Measurements from ENCODE around the gene PCDHGB2. TPM values are rescaled to one million over a fixed set of nuclear protein-coding genes. Genes with fewer than 3 reads are reported as not detected.
"Not testable (repeated sequence)": the region's sequence is repeated elsewhere in the genome, so short reads cannot be mapped to it uniquely, and the experiment has no call there.

The PCDHGB2 gene
- total RNA-seq = 0.86 to 1.3 TPM (median 1.2 TPM) in 3 replicates

DNA sequence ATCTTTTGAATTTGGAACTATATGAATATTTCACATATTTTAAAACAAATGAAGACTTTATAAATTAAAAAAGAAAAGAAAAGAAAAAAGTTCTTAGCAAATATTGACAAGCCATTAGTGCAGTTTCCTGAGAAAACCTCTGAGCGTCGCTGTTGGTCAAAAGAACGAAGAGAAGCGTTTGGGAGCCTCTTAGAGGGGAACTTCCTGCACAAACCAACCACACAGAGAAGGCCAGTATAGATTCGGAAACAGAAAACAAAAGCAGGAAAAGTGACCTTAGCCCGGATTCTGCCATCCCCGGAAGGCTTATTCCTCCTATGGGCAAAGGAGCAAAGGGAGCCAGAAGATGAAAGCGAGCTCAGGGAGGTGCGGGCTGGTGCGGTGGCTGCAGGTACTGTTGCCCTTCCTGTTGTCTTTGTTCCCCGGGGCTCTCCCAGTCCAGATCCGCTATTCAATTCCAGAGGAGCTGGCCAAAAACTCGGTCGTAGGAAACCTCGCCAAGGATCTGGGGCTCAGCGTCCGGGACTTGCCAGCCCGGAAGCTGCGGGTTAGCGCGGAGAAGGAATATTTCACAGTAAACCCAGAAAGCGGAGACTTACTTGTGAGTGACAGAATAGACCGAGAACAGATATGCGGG lies at the start of gene PCDHGB2:
TSS of gene PCDHGB2 (plus strand) at position 205 of the 637 bp plus-strand sequence. CDS start at position 347, 142 bp downstream.
- Mint-ChIP-seq H3K27me3 (ENCODE audit: low read depth) (no peaks in the 10 kb centered on the region), H3K4me3 (no peak within 1 kb of the TSS), H3K9me3 (peaks cover 60% of the 10 kb centered on the region), H3K4me1 (no peaks in the 10 kb centered on the region), H3K36me3 (peaks cover 17% of the 10 kb centered on the region), H3K27ac (no peak within 1 kb of the TSS)
- no peak for DNase-seq (ENCODE audit: low spot score in 2 of 2, unreplicated experiment in 2 of 2)
- TF ChIP-seq, protein P1, sequence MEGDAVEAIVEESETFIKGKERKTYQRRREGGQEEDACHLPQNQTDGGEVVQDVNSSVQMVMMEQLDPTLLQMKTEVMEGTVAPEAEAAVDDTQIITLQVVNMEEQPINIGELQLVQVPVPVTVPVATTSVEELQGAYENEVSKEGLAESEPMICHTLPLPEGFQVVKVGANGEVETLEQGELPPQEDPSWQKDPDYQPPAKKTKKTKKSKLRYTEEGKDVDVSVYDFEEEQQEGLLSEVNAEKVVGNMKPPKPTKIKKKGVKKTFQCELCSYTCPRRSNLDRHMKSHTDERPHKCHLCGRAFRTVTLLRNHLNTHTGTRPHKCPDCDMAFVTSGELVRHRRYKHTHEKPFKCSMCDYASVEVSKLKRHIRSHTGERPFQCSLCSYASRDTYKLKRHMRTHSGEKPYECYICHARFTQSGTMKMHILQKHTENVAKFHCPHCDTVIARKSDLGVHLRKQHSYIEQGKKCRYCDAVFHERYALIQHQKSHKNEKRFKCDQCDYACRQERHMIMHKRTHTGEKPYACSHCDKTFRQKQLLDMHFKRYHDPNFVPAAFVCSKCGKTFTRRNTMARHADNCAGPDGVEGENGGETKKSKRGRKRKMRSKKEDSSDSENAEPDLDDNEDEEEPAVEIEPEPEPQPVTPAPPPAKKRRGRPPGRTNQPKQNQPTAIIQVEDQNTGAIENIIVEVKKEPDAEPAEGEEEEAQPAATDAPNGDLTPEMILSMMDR (IDR thresholded peaks at IDR 0.05; ENCODE audit: unreplicated experiment) = no peak

DNA sequence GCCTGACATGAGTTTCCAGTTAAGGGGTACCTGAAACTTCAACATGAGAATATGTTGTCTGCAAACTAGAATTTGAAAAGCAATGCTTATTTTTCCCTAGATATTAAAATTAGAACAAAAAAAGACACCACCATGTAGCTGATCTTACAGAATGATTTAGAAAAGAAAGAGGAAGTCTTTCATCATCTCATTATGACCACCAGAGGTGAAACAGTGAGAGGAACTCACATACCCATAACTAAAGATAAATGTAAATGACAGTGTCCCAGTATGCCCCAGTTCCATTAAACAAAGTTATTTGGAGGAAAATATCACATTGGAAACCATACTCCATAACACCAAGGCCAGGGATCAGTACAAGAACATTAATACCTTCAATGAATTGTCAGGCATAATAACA lies 46.1 kb upstream of the PCDHGB2 start:
- Mint-ChIP-seq H3K27me3 (ENCODE audit: low read depth) (no peaks in the 10 kb centered on the region), H3K9me3 (peaks cover 65% of the 10 kb centered on the region), H3K4me3 (no peak overlapping the region), H3K36me3 (peaks cover 86% of the 10 kb centered on the region), H3K4me1 (peaks cover 1% of the 10 kb centered on the region), H3K27ac (no peak overlapping the region)
- DNase-seq (ENCODE audit: low spot score in 2 of 2, unreplicated experiment in 2 of 2) = no peak
- TF ChIP-seq, protein P1 (IDR thresholded peaks at IDR 0.05; ENCODE audit: unreplicated experiment) = no peak

DNA sequence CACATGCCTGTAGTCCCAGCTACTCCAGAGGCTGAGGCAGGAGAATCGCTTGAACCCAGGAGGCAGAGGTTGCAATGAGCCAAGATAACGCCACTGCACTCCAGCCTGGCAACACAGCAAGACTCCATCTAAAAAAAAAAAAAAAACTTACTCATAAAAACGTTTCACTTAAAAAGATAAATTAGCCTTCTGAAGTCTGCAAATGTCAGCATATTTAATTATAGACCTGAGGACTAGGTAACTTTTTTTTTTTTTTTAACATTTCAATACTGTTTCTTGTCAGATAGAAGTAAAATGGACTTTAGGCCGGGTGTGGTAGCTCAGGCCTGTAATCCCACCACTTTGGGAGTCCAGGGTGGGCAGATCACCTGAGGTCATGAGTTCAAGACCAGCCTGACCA lies 42.8 kb upstream of the PCDHGB2 start:
- H3K4me3 Mint-ChIP-seq; H3K27me3 Mint-ChIP-seq (ENCODE audit: low read depth); H3K27ac Mint-ChIP-seq; DNase-seq (ENCODE audit: low spot score in 2 of 2, unreplicated experiment in 2 of 2); H3K4me1 Mint-ChIP-seq: not testable (repeated sequence)
- Mint-ChIP-seq H3K9me3 (peaks cover 68% of the 10 kb centered on the region), H3K36me3 (peaks cover 74% of the 10 kb centered on the region)

DNA sequence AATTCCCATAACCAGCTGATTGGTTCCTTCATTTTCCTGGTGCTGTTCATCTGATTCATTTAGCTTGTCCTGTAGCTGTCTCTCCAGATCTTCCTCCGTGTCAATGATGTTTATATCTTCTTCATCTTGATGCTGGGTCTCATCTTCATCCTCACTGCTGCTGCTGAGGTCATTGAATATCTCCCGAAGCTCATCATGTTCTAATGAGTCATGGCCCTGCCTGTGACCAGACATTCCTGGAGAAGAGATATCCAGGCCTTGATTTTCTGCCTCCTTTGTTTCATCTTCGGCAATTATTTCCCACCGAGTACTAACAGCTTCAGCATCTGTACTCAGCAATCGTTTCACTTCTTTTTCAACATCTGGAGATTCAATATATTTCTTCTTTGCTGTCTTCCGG lies 40.6 kb upstream of the PCDHGB2 start:
- Mint-ChIP-seq H3K27ac (peak overlapping the region; percentile 100), H3K9me3 (peaks cover 60% of the 10 kb centered on the region), H3K36me3 (peaks cover 58% of the 10 kb centered on the region), H3K4me3 (peak overlapping the region; percentile 99), H3K27me3 (ENCODE audit: low read depth) (no peaks in the 10 kb centered on the region), H3K4me1 (peaks cover 6% of the 10 kb centered on the region)
- no peak for DNase-seq (ENCODE audit: low spot score in 2 of 2, unreplicated experiment in 2 of 2)
- TF ChIP-seq, protein P1 (IDR thresholded peaks at IDR 0.05; ENCODE audit: unreplicated experiment) = no peak

DNA sequence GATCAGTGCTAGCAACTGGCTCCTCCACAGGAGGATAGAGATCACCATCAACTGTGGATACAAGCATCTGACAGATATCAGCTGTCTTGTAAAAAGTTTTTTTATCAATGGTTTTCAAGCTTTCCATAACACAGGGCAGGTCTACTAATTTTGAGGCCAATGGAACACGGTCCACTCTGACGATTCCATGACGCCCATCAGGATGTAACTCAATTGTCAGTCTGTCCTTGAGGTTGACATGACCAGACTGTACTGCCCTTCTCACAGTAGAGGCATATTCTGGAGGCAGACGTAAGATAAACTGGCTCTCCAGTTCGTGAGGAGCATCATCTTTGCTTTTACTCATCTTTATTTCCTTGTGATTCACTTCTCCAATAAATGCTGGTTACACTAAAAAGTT lies 40.1 kb upstream of the PCDHGB2 start:
- no peaks in the 10 kb centered on the region for H3K27me3 Mint-ChIP-seq (ENCODE audit: low read depth)
- peaks cover 58% of the 10 kb centered on the region for H3K9me3 Mint-ChIP-seq
- DNase-seq (ENCODE audit: low spot score in 2 of 2, unreplicated experiment in 2 of 2) = no peak
- TF ChIP-seq, protein P1 (IDR thresholded peaks at IDR 0.05; ENCODE audit: unreplicated experiment) = no peak
- H3K4me3 Mint-ChIP-seq = peak overlapping the region; percentile 99
- peaks cover 53% of the 10 kb centered on the region for H3K36me3 Mint-ChIP-seq
- H3K4me1 Mint-ChIP-seq = peaks cover 6% of the 10 kb centered on the region
- H3K27ac Mint-ChIP-seq = peak overlapping the region; percentile 100

DNA sequence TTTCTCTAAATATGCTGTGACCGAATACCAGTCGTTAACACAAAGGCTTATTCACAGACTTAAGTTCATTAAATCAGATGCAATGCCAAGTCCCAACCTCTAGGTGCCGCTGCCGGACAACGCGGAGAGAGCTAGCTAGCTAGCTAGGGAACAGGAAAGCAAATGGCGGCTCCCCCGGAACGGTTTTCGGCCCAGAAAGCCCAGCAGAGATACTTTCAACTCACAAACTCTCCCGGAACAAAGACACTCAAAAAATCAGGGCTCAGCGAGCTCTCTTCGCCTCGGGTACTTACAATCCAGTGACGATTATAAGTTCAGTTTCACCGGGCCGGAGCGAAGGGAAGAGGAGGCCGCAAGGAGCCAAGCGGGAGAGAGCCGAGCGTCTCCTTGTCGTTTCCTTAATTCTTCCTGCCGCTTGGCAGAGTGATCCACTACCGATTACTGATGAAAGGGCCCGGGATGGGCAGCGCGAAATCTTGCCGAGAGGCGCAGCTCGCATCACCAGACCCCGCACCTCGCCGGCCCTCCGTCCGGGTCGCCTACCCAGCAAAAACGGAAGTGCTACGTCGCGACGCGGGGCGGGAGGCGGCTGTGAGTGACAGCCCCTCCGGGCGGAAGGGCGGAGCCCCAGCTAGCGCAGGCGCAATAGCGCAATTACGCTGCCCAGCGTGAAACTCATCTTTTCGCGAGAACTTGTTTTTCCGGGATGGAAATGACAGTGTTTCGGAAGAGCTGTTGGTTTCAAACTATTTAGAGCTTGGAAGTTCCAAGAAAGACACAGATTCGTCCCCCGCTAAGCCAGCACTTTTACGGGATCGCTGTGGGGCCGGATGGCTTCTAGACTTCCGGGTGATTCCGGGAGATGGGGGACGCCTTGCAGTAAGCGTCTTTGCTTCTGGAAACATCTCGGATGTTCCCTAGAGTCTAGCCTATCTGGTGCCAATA lies 39.3 kb upstream of the PCDHGB2 start, which contains the start of gene TAF7:
TSS of gene TAF7 (minus strand) at position 560 of the 945 bp plus-strand sequence. CDS start 740 bp downstream, outside the sequence.
- H3K27me3 Mint-ChIP-seq (ENCODE audit: low read depth) = no peaks in the 10 kb centered on the region
- TF ChIP-seq, protein P1 (IDR thresholded peaks at IDR 0.05; ENCODE audit: unreplicated experiment) = peak; percentile 92
- H3K27ac Mint-ChIP-seq = peak within 1 kb of the TSS; percentile 100
- H3K4me3 Mint-ChIP-seq = peak within 1 kb of the TSS; percentile 99
- H3K36me3 Mint-ChIP-seq = peaks cover 45% of the 10 kb centered on the region
- peak; percentile 86 to 93 for DNase-seq (ENCODE audit: low spot score in 2 of 2, unreplicated experiment in 2 of 2)
- H3K4me1 Mint-ChIP-seq = peaks cover 6% of the 10 kb centered on the region
- peaks cover 54% of the 10 kb centered on the region for H3K9me3 Mint-ChIP-seq
